SH-SY5Y (cell line): ENCODE measurements around the gene TBC1D22A.
A peak's percentile ranks its signal among the peaks of the same experiment; 100 is the strongest.

ENCODE experiments used
- GATA2 ChIP-seq: IDR thresholded peaks from 2 replicates; pipeline ENCODE4 v1.6.1; 2011; ENCODE audit warnings: mild to moderate bottlenecking, low read depth, low read length
- GATA3 ChIP-seq: IDR thresholded peaks from 2 replicates; pipeline ENCODE4 v1.6.1; 2011; ENCODE audit warnings: low read depth, mild to moderate bottlenecking, low read length, moderate library complexity

Gene TBC1D22A

GRCh38 chr22:46742576-46743221, 19.8 kb upstream of the TBC1D22A start:
- TF ChIP-seq GATA2 (peak; percentile 63), GATA3 (no peak)

GRCh38 chr22:46744581-46744980, 17.9 kb upstream of the TBC1D22A start:
- TF ChIP-seq GATA3 = no peak
- no peak for TF ChIP-seq GATA2

- TF ChIP-seq GATA2 (no peak), GATA3 (no peak)
These were observed 16.3 kb upstream of the TBC1D22A start for GRCh38 chr22:46746192-46746591.

GRCh38 chr22:46746620-46747019, 15.8 kb upstream of the TBC1D22A start:
- TF ChIP-seq GATA2 (no peak), GATA3 (no peak)

- no peak for TF ChIP-seq GATA2
- TF ChIP-seq GATA3 = no peak
These were observed 14.8 kb upstream of the TBC1D22A start for GRCh38 chr22:46747646-46748045.

- TF ChIP-seq GATA2 = no peak
- TF ChIP-seq GATA3 = no peak
These were observed 14.1 kb upstream of the TBC1D22A start for GRCh38 chr22:46748206-46748907.

- TF ChIP-seq GATA2 (no peak), GATA3 (no peak)
These were observed 13.4 kb upstream of the TBC1D22A start for GRCh38 chr22:46748908-46749675.

GRCh38 chr22:46749682-46750529, 12.5 kb upstream of the TBC1D22A start:
- TF ChIP-seq GATA2 (no peak), GATA3 (no peak)

GRCh38 chr22:46750530-46750800, 12.0 kb upstream of the TBC1D22A start:
- TF ChIP-seq GATA2 = no peak
- no peak for TF ChIP-seq GATA3

- TF ChIP-seq GATA2 (no peak), GATA3 (no peak)
These were observed 11.5 kb upstream of the TBC1D22A start for GRCh38 chr22:46750863-46751443.

- TF ChIP-seq GATA2 = no peak
- no peak for TF ChIP-seq GATA3
These were observed 10.0 kb upstream of the TBC1D22A start for GRCh38 chr22:46752286-46752987.

- TF ChIP-seq GATA2 (no peak), GATA3 (no peak)
These were observed 9.5 kb upstream of the TBC1D22A start for GRCh38 chr22:46752988-46753310.

GRCh38 chr22:46753360-46753759, 9.1 kb upstream of the TBC1D22A start:
- no peak for TF ChIP-seq GATA3
